Measurements from ENCODE around the gene SRPK2. TPM values are rescaled to one million over a fixed set of nuclear protein-coding genes. Genes with fewer than 3 reads are reported as not detected.

SRPK2 gene
- total and polyA plus RNA-seq, 2 of the 8 experiments (the other 6 are each of a cell fraction or from before 2014, with no cell fraction given), result 10.0 to 47.1 TPM

DNA sequence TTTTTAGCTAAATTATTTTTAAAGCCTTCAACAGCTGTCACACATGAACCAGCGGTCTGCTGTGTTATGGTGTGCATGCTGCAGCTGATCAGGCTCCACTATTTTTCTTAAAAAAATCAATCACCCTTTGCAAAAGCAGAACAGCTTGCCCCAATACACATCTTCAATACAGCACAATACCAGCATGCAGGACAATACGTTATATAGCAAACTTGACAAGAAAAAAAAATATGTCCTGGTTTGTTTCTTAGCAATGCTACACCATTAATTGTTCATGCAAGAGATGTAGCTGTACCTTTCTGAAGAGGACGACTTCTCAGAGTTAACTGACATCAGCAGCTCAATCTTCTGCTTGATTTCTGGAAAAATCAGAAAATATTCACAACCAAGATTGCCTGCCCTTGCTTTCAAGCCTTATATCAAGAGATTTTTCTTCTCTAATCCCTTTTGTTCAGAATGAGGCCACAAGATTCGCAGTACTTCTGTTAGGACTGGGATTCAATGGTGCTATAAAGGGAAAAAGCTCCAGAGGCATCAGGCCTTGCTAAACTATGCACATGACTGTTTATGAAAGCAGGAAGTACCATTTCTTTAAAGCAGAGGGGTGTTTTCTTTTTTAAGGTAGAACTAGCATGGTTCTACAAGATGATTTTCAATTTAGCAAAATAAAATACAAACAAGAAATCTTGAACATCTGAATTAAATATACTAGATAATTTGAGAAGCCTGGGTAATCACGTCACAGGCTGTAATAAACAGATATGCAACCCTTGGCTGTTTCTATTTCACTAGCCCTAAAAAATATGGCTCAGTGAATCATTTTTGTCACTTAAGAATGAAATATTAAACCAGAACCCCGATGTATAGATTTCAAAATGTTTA is 120.0 kb downstream of the SRPK2 start:
- Histone ChIP-seq H3K27ac (ENCODE audit: low read depth, low read length) (no peak overlapping the region), H3K27me3 (replicated peaks in 1 of 4; ENCODE audit: control insufficient read depth in 3 of 4, extremely low read depth in 1 of 4, insufficient read depth in 3 of 4, low read length in 3 of 4) (no peaks in the 10 kb centered on the region), H4K8ac (ENCODE audit: extremely low read depth, insufficient read depth, low read length) (no peak overlapping the region), H3K23ac (ENCODE audit: insufficient read length) (no peak overlapping the region), H3K4me1 (replicated peaks in 1 of 4; ENCODE audit: control insufficient read depth in 3 of 4, insufficient read depth in 4 of 4, low read length in 3 of 4) (peaks cover 0 to 4% (median under 1%) of the 10 kb centered on the region in 4 experiments; a peak in 3 of 7 replicates), H3K79me2 (ENCODE audit: control insufficient read depth in 1 of 2, insufficient read depth in 2 of 2, low read length in 2 of 2) (peaks cover 0 to 55% of the 10 kb centered on the region in 2 experiments; a peak in 2 of 4 replicates), H3K9me3 (ENCODE audit: insufficient read depth in 2 of 2, low read depth in 1 of 2, low read length in 1 of 2) (no peaks in the 10 kb centered on the region), H2BK12ac (ENCODE audit: low read depth, low read length) (no peak overlapping the region), H3K4me2 (ENCODE audit: insufficient read depth in 1 of 2, low read depth in 2 of 2, low read length in 2 of 2) (no peak overlapping the region), H4K20me1 (replicated peaks in 1 of 2; ENCODE audit: control insufficient read depth in 1 of 2, insufficient read depth in 2 of 2, low read length in 2 of 2) (no peaks in the 10 kb centered on the region), H2BK5ac (ENCODE audit: low read depth, low read length) (no peak overlapping the region), H3K14ac (ENCODE audit: insufficient read length) (no peak overlapping the region), H3K36me3 (ENCODE audit: control insufficient read depth in 2 of 4, insufficient read depth in 4 of 4, low read length in 3 of 4) (no peaks in the 10 kb centered on the region), H3K79me1 (ENCODE audit: low read depth, low read length) (no peaks in the 10 kb centered on the region), H2AFZ (ENCODE audit: low read length) (no peak overlapping the region), H4K91ac (replicated peaks; ENCODE audit: insufficient read length, low read length) (no peak overlapping the region), H3K18ac (ENCODE audit: extremely low read depth, low read length) (no peak overlapping the region), H3K4ac (replicated peaks; ENCODE audit: insufficient read length, low read depth, low read length) (no peak overlapping the region), H3K9ac (replicated peaks in 1 of 4; ENCODE audit: extremely low read depth in 1 of 4, low read depth in 3 of 4, low read length in 3 of 4) (no peak overlapping the region), H2BK120ac (replicated peaks; ENCODE audit: low read depth, low read length) (no peak overlapping the region), H2AK5ac (ENCODE audit: low read depth, low read length) (no peak overlapping the region), H3K4me3 (ENCODE audit: extremely low read depth in 1 of 4, insufficient read depth in 2 of 4, low read depth in 3 of 4, low read length in 4 of 4) (no peak overlapping the region), H2BK15ac (ENCODE audit: low read length) (no peak overlapping the region), H2BK20ac (ENCODE audit: low read length) (no peak overlapping the region), H3K23me2 (ENCODE audit: low read depth, low read length) (no peaks in the 10 kb centered on the region), H3K56ac (replicated peaks; ENCODE audit: insufficient read length, low read depth, low read length) (no peak overlapping the region), H4K5ac (ENCODE audit: insufficient read length, low read depth, low read length) (no peak overlapping the region)
- ChIA-PET POLR2A (ENCODE audit: partially characterized antibody) (interaction anchor here (0.6 kb wide), 1 partner anchor 1110 kb away, joined by 3 read pairs; no protein-coding TSS in a partner anchor), CTCF (ENCODE audit: partially characterized antibody) (interaction anchor here (0.6 kb wide), 3 partner anchors 10 to 80 kb away, joined by 3 read pairs; no protein-coding TSS in a partner anchor)
- TF ChIP-seq CEBPB (IDR thresholded peaks at IDR 0.05; ENCODE audit: low read depth, low read length), result no peak
- peak; percentile 44; the same call in 1 of the 2 replicates for TF ChIP-seq CHD1 (IDR thresholded peaks at IDR 0.05; ENCODE audit: low read depth, low read length)
- no peak for TF ChIP-seq YY1 (IDR thresholded peaks at IDR 0.05; ENCODE audit: low read depth, low read length)
- peak in 1 of 2 experiments; percentile 72; a peak in 1 of 3 replicates for TF ChIP-seq EP300 (IDR thresholded peaks at IDR 0.05; ENCODE audit: borderline replicate concordance in 1 of 2, low read depth in 2 of 2, low read length in 2 of 2)
- TF ChIP-seq JUND (IDR thresholded peaks at IDR 0.05; ENCODE audit: low read length), result peak; percentile 57; the same call in 1 of the 2 replicates
- WGBS, 2 experiments (ENCODE audit: extremely low coverage in 1 of 2, insufficient coverage in 1 of 2, insufficient read length in 1 of 2, insufficient replicate concordance in 2 of 2, low coverage in 1 of 2, low lambda C conversion rate in 2 of 2, missing lambda C conversion rate in 1 of 2), result 72% methylated on average over 6 of the region's 6 CpGs; no CpG with 5 or more reads in 1 of the 2 experiments
- DNase-seq (ENCODE audit: low read depth in 1 of 2, low spot score in 2 of 2) (no peak), FAIRE-seq (no peak)
